Measurements from ENCODE around the gene ING3. TPM values are rescaled to one million over a fixed set of nuclear protein-coding genes. Genes with fewer than 3 reads are reported as not detected.
A peak's percentile ranks its signal among the peaks of the same experiment; 100 is the strongest.

Gene ING3
- total and polyA plus RNA-seq, 9 of the 15 experiments (the other 6 are each of a cell fraction or from before 2014, with no cell fraction given): 22.8 to 233 (median 50.4) TPM

GRCh38 chr7:120987280-120987679 is 36.7 kb downstream of the ING3 start (continued):
- TF ChIP-seq HINFP (tag; conservative IDR thresholded peaks at IDR 0.05; ENCODE audit: low read depth) (no peak), CCAR2 (IDR thresholded peaks at IDR 0.05; ENCODE audit: low read depth, low read length) (no peak), HSF4 (CRISPR knock-in tag; IDR thresholded peaks at IDR 0.05; ENCODE audit: borderline replicate concordance) (no peak), ARID1B (IDR thresholded peaks at IDR 0.05) (peak; percentile 91), TAL1 (IDR thresholded peaks at IDR 0.05) (peak; percentile 88), NR2C2 (CRISPR knock-in tag; IDR thresholded peaks at IDR 0.05) (no peak), NR2C2 (tag; IDR thresholded peaks at IDR 0.05) (no peak; the same call in 1 of the 2 replicates), ELF1 (tag; IDR thresholded peaks at IDR 0.05) (no peak)
